Neutrophil (primary cell): ENCODE data around the gene BSDC1.

Experiments
- H3K27ac ChIP-seq: fragments of 200-600 bp; sonication (generic); 2 replicates; pipeline ENCODE4 v1.5.1; 2016; ENCODE audit warnings: mild to moderate bottlenecking, moderate library complexity
- H3K27me3 ChIP-seq: fragments of 200-600 bp; sonication (generic); 2 replicates; pipeline ENCODE4 v1.6.0; 2016; ENCODE audit warnings: mild to moderate bottlenecking
- H3K36me3 ChIP-seq: fragments of 200-600 bp; sonication (generic); 2 replicates; pipeline ENCODE4 v1.5.1; 2017
- H3K4me1 ChIP-seq, 2 experiments: fragments of 200-600 bp in 1 of 2; sonication (generic) in 1 of 2; 1 replicate in 1 of 2; 2 replicates in 1 of 2; pipeline versions ENCODE4 v1.5.1 to v1.6.1; 2013 to 2016; ENCODE audit warnings: low read depth in 1 of 2, low read length in 1 of 2, mild to moderate bottlenecking in 1 of 2, moderate library complexity in 1 of 2; ENCODE audit not compliant: control insufficient read depth in 1 of 2, insufficient read depth in 1 of 2
- H3K4me3 ChIP-seq, 2 experiments: fragments of 200-600 bp in 1 of 2; sonication (generic) in 1 of 2; 1 replicate in 1 of 2; 2 replicates in 1 of 2; pipeline ENCODE4 v1.5.1; 2013 to 2016; ENCODE audit warnings: low read depth in 1 of 2, low read length in 1 of 2, mild to moderate bottlenecking in 1 of 2, moderate library complexity in 1 of 2
- H3K9me3 ChIP-seq: fragments of 200-600 bp; sonication (generic); 2 replicates; pipeline ENCODE4 v1.5.1; 2016
- TF ChIP-seq, protein P1 (sequence below): fragments of 200-600 bp; sonication (generic); IDR thresholded peaks from 2 replicates; pipeline ENCODE4 v1.5.1; 2016; ENCODE audit warnings: antibody characterized with exemption

BSDC1 gene

DNA sequence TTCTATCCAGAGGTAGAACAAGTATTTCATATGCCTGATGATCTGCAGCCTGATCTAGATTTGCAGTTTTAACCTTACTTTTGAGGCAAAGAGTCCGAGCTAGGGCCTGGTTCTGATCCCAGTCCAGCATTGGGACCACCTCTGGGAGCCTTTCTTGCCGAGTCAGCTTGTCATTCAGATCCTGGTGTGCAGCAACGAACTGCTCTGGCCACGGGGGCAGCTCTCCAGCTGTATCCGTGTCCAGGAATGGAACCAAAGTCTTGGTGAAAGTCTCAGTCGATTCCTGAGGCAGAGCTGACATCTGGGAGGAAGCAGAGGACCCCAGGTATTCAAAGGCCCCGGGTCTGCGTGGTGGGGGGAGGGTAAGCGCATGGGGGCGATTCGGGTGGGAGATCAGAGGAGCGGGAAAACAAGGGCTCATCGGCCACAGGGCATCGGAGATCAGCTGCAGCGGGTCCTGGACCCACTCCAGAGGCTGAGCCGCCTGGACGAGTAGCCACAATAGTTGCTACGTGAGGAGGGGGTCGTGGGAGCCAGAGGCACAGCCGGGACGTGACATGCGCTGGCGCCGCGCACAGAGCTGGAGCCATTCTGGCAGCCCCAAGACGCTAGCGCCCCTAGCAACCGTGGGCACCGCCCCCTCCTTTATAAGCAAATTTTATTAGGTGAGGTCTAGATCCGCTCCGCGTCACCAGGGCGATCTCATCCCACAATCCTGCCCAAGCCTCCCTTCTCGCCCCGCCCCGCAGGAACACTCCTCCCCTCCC lies 32.4 kb upstream of the BSDC1 start:
- no peaks in the 10 kb centered on the region for H3K36me3 ChIP-seq
- peaks cover 89% of the 10 kb centered on the region for H3K27me3 ChIP-seq
- no peaks in the 10 kb centered on the region for H3K4me1 ChIP-seq
- no peak overlapping the region for H3K4me3 ChIP-seq
- TF ChIP-seq, protein P1, sequence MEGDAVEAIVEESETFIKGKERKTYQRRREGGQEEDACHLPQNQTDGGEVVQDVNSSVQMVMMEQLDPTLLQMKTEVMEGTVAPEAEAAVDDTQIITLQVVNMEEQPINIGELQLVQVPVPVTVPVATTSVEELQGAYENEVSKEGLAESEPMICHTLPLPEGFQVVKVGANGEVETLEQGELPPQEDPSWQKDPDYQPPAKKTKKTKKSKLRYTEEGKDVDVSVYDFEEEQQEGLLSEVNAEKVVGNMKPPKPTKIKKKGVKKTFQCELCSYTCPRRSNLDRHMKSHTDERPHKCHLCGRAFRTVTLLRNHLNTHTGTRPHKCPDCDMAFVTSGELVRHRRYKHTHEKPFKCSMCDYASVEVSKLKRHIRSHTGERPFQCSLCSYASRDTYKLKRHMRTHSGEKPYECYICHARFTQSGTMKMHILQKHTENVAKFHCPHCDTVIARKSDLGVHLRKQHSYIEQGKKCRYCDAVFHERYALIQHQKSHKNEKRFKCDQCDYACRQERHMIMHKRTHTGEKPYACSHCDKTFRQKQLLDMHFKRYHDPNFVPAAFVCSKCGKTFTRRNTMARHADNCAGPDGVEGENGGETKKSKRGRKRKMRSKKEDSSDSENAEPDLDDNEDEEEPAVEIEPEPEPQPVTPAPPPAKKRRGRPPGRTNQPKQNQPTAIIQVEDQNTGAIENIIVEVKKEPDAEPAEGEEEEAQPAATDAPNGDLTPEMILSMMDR = no peak
- no peaks in the 10 kb centered on the region for H3K9me3 ChIP-seq
- no peak overlapping the region for H3K27ac ChIP-seq

DNA sequence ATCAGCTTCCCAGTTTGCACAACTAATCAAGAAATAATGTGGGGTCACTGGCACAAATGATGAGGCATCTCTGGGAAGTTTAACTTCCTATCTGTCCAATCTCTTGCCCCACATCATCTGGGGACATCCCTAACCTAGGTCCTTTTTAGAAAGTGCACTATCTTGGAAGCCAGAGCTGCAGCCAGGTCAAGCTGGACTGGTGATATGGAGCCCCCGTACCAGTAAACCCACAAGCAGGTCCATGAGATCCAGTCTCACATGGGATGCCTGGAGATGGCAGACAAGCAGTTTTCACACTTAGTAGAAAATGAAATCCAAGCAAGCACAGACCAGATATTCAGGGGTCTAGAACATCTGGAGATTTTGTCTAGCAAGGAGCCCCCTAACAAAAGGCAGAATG lies 27.5 kb upstream of the BSDC1 start:
- Histone ChIP-seq H3K4me1 (no peaks in the 10 kb centered on the region), H3K27me3 (peaks cover 60% of the 10 kb centered on the region), H3K27ac (no peak overlapping the region), H3K9me3 (no peaks in the 10 kb centered on the region), H3K4me3 (no peak overlapping the region), H3K36me3 (no peaks in the 10 kb centered on the region)
- TF ChIP-seq, protein P1 = no peak

DNA sequence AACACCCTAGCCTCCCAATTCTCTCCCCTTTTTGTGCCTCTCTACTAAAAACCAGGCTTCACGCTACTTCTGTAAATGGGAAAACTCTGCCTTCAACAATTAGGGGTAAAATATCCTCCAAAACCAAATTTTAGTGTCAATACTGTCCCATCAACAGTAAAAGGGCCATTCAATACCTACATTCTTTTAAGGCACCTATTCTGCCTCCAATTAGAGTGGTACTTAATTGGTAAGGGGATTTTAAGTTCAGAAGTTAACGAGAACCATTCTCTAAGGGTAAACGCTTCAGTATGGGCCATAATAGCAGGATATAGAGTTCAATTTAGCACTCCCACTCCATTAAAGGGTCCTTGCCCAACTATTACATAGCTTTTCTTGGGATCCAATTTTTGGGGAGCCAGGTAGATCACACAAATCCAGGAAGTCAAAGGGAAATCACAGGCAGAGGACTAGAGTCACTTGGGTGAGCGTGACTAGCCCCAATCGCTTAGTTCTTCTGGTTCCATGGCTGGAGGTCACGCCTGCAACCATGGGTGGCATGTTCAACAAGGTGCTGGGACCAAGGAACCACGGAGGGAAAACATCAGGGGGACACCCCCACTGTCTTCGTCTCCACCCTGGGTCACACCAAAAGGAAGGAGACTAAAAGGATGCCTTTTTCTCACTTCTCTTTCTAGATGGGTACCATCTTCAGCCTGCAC lies 20.1 kb upstream of the BSDC1 start:
- TF ChIP-seq, protein P1 = peak; percentile 9
- Histone ChIP-seq H3K36me3 (no peaks in the 10 kb centered on the region), H3K4me3 (no peak overlapping the region), H3K27ac (no peak overlapping the region), H3K9me3 (no peaks in the 10 kb centered on the region), H3K4me1 (no peaks in the 10 kb centered on the region), H3K27me3 (peaks cover 44% of the 10 kb centered on the region)

DNA sequence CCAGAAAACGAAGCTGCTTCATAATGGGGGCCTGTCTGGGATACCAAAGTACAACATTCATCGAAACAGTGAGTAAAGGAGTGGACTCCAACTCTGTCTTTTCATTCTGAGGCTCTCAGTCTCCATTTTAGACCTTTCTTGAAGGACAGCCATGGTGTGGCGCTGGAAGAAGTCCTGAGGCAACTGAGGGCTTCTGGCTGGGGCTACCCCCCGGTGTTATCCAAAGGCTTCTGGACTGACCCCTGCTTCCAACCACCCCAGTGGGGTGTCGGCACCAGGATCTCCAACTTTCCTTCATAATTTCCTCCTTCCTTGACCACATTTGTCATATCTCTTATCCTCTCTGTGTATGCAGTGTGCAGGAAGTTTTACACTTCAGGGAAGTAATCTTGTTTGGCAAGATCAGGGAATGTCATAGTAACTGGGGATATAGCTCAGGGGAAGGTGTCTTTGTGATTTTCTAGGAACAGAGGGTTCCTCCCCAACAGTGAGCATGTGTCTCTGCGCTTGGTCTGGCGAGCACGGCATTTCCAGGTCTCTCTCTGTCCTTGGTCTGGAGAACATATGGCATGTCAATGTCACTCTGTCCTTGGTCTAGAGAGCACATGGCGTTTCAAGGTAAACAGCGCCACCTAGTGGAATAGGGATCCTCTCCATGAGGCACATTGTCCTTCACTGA lies 19.4 kb upstream of the BSDC1 start:
- no peaks in the 10 kb centered on the region for H3K9me3 ChIP-seq

DNA sequence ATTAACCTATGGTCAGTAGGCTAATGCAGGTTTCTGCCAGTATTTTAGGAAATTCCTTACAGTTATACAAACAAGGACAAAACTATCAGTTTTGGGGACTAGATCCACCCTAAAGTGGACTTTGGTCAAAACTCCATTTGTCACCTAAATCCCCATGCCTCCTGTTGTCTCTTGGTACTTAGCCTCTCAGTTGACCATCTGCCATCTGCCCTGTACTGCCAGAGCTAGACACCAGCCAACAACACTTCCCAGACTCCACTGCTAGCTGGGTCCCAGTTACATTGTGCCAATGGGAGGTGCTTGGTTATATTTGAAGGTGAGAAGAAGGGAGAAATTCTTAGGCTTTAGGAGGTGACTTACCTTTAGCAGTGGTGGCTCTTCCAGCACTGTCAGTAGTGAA lies 17.0 kb upstream of the BSDC1 start:
- TF ChIP-seq, protein P1 = no peak
- no peaks in the 10 kb centered on the region for H3K36me3 ChIP-seq
- H3K4me3 ChIP-seq = no peak overlapping the region
- no peak overlapping the region for H3K27ac ChIP-seq
- H3K9me3 ChIP-seq = no peaks in the 10 kb centered on the region
- H3K27me3 ChIP-seq = peaks cover 27% of the 10 kb centered on the region
- H3K4me1 ChIP-seq = no peaks in the 10 kb centered on the region

More for the DNA sequence above, 19.4 kb upstream of the BSDC1 start:
- H3K27ac ChIP-seq = no peak overlapping the region
- TF ChIP-seq, protein P1 = peak; percentile 64
- no peak overlapping the region for H3K4me3 ChIP-seq
- no peaks in the 10 kb centered on the region for H3K4me1 ChIP-seq
- no peaks in the 10 kb centered on the region for H3K36me3 ChIP-seq
- peaks cover 41% of the 10 kb centered on the region for H3K27me3 ChIP-seq
